Lower leg skin (tissue), 3 donors: ENCODE data around the gene XCL2.

Experiments
- POLR2A ChIP-seq, 2 donors: fragments of 450-650 bp; IDR thresholded peaks; one replicate each; pipeline ENCODE4 v1.6.1; 2016 to 2017; ENCODE audit warnings: antibody characterized with exemption in 2 of 2, mild to moderate bottlenecking in 1 of 2, moderate library complexity in 1 of 2
- TF ChIP-seq, protein P1 (sequence below), 3 donors: fragments of 450-650 bp; IDR thresholded peaks; one replicate each; pipeline ENCODE4 v1.5.1; 2016; ENCODE audit warnings: antibody characterized with exemption in 3 of 3, mild to moderate bottlenecking in 3 of 3, moderate library complexity in 2 of 3

DNA sequence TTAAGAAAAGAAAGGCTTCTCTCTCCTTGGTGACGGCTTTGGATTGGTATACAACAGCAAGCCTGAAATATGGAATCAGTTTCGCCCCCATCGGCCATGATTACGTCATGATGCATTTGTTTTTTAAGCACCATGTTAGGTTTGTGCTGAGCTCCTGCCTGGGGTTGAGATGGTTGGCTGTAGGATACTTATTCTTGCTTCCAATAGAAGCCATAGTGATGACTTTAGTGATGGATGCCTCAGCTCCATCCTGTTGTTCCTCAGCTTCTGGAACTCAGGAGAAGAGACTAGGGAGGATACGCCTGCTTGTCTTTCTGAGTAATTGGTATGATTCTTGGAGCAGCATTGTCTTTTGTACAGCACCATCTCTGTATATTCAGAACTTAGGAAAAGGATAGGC, 47.3 kb upstream of the XCL2 start:
- TF ChIP-seq, protein P1, sequence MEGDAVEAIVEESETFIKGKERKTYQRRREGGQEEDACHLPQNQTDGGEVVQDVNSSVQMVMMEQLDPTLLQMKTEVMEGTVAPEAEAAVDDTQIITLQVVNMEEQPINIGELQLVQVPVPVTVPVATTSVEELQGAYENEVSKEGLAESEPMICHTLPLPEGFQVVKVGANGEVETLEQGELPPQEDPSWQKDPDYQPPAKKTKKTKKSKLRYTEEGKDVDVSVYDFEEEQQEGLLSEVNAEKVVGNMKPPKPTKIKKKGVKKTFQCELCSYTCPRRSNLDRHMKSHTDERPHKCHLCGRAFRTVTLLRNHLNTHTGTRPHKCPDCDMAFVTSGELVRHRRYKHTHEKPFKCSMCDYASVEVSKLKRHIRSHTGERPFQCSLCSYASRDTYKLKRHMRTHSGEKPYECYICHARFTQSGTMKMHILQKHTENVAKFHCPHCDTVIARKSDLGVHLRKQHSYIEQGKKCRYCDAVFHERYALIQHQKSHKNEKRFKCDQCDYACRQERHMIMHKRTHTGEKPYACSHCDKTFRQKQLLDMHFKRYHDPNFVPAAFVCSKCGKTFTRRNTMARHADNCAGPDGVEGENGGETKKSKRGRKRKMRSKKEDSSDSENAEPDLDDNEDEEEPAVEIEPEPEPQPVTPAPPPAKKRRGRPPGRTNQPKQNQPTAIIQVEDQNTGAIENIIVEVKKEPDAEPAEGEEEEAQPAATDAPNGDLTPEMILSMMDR (IDR thresholded peaks at IDR 0.05) = no peak
- TF ChIP-seq POLR2A (IDR thresholded peaks at IDR 0.05) = no peak
